K562 (cell line): Measurements from ENCODE around the gene VWA8.

Experiments used
- ARID2 ChIP-seq: fragments of 450-650 bp; IDR thresholded peaks from 2 replicates; pipeline ENCODE4 v1.6.1; 2017; ENCODE audit warnings: antibody characterized with exemption, mild to moderate bottlenecking
- FUS ChIP-seq: fragments of 200-400 bp; formaldehyde crosslinking; optimal IDR thresholded peaks from 2 replicates; pipeline ENCODE3; 2017; ENCODE audit warnings: low read depth, low read length
- SP1 ChIP-seq: sonication (generic); formaldehyde crosslinking; IDR thresholded peaks from 2 replicates; pipeline ENCODE4 v1.8.1; 2022; ENCODE audit warnings: mild to moderate bottlenecking, missing genetic modification reagents
- TF ChIP-seq, protein P1 (sequence below): sonication (generic); formaldehyde crosslinking; IDR thresholded peaks from 2 replicates; pipeline ENCODE4 v1.8.0; 2023; ENCODE audit warnings: mild to moderate bottlenecking, missing genetic modification reagents
- TF ChIP-seq, protein P2 (sequence below): fragments of 250-450 bp; sonication (Bioruptor Pico); IDR thresholded peaks from 2 replicates; pipeline ENCODE4 v1.8.0; 2021; ENCODE audit warnings: borderline replicate concordance, mild to moderate bottlenecking, moderate library complexity; ENCODE audit not compliant: poor library complexity, severe bottlenecking

DNA sequence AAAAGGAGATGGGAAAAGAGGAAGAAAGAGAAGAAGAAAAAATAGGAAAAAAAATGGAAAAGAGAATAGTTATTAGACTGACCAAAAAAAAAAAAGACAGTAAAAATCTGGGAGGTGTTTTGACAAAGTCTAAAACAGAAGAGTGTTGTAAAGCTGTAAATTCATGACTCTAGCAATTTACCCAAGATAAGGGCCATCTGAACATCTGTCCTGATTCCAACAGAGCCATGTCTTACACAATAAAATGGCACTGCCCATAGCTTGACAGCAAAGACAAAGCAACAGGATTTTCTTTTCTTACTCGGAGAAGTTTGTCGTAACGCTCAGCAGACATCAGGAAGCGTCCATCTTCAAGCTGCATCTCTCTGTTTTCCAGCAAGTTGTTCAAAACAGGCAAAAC is 69.8 kb downstream of the VWA8 start:
- TF ChIP-seq, protein P1, sequence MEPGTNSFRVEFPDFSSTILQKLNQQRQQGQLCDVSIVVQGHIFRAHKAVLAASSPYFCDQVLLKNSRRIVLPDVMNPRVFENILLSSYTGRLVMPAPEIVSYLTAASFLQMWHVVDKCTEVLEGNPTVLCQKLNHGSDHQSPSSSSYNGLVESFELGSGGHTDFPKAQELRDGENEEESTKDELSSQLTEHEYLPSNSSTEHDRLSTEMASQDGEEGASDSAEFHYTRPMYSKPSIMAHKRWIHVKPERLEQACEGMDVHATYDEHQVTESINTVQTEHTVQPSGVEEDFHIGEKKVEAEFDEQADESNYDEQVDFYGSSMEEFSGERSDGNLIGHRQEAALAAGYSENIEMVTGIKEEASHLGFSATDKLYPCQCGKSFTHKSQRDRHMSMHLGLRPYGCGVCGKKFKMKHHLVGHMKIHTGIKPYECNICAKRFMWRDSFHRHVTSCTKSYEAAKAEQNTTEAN (CRISPR knock-in tag): no peak
- no peak for TF ChIP-seq FUS
- no peak for TF ChIP-seq SP1 (CRISPR knock-in tag)
- TF ChIP-seq, protein P2, sequence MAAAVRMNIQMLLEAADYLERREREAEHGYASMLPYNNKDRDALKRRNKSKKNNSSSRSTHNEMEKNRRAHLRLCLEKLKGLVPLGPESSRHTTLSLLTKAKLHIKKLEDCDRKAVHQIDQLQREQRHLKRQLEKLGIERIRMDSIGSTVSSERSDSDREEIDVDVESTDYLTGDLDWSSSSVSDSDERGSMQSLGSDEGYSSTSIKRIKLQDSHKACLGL (CRISPR knock-in tag): no peak
- TF ChIP-seq ARID2: no peak
